GM18508 (cell line): Measurements from ENCODE around the gene PUM1.
"Not testable (repeated sequence)": the region's sequence is repeated elsewhere in the genome, so short reads cannot be mapped to it uniquely, and the experiment has no call there.

Experiments used
- ATAC-seq: cut with Tn5 transposase; IDR thresholded peaks from one replicate; pipeline ENCODE4 v1.9.1; 2021; ENCODE audit warnings: moderate number of reproducible peaks; ENCODE audit not compliant: insufficient read depth, unreplicated experiment

Gene PUM1

GRCh38 chr1:31065310-31066217, at the start of gene PUM1:
Gene PUM1, minus strand, starts transcription at chr1:31065717. Its CDS starts 6,151 bp downstream, at chr1:31059566.
- peak; percentile 61 for ATAC-seq

GRCh38 chr1:31112266-31112935, 46.9 kb upstream of the PUM1 start:
- no peak for ATAC-seq

GRCh38 chr1:31111290-31111951, 45.9 kb upstream of the PUM1 start:
- no peak for ATAC-seq

GRCh38 chr1:31110846-31111245, 45.3 kb upstream of the PUM1 start:
- ATAC-seq, result no peak

- no peak for ATAC-seq
Observed at GRCh38 chr1:31108861-31109260, 43.3 kb upstream of the PUM1 start.

GRCh38 chr1:31105646-31106045, 40.1 kb upstream of the PUM1 start:
- no peak for ATAC-seq

GRCh38 chr1:31102501-31102950, 37.0 kb upstream of the PUM1 start:
- ATAC-seq, result no peak

GRCh38 chr1:31101147-31101502, 35.6 kb upstream of the PUM1 start:
- no peak for ATAC-seq

GRCh38 chr1:31099293-31100032, 33.9 kb upstream of the PUM1 start:
- ATAC-seq, result no peak

GRCh38 chr1:31095985-31096384, 30.5 kb upstream of the PUM1 start:
- ATAC-seq, result no peak

GRCh38 chr1:31095298-31095981, 29.9 kb upstream of the PUM1 start:
- ATAC-seq, result no peak

GRCh38 chr1:31088081-31088480, 22.6 kb upstream of the PUM1 start:
- not testable (repeated sequence) for ATAC-seq

- no peak for ATAC-seq
Observed at GRCh38 chr1:31084782-31085569, 19.5 kb upstream of the PUM1 start.

- no peak for ATAC-seq
Observed at GRCh38 chr1:31082385-31082784, 16.9 kb upstream of the PUM1 start.

- no peak for ATAC-seq
Observed at GRCh38 chr1:31073044-31073443, 7.5 kb upstream of the PUM1 start.

- no peak for ATAC-seq
Observed at GRCh38 chr1:31072304-31072746, 6.8 kb upstream of the PUM1 start.

- no peak for ATAC-seq
Observed at GRCh38 chr1:31069392-31069791, 3.9 kb upstream of the PUM1 start.

- ATAC-seq, result no peak
Observed at GRCh38 chr1:31064718-31065309, 703 bp downstream of the PUM1 start.
